Osteocyte (in vitro differentiated cells): Measurements from ENCODE around the gene TJP1. TPM values are rescaled to one million over a fixed set of nuclear protein-coding genes. Genes with fewer than 3 reads are reported as not detected.

Experiments used
- DNase-seq: peaks from one replicate; pipeline ENCODE4 v3.0.0; 2021; ENCODE audit warnings: mixed read lengths; ENCODE audit not compliant: unreplicated experiment; ENCODE audit errors: extremely low spot score
- H3K27ac Mint-ChIP-seq: one replicate; pipeline ENCODE4 v1.8.0; 2021; ENCODE audit warnings: mild to moderate bottlenecking, mixed read lengths; ENCODE audit not compliant: unreplicated experiment
- H3K27me3 Mint-ChIP-seq: one replicate; pipeline ENCODE4 v1.8.0; 2021; ENCODE audit warnings: mixed read lengths; ENCODE audit not compliant: unreplicated experiment
- H3K36me3 Mint-ChIP-seq: one replicate; pipeline ENCODE4 v1.8.0; 2021; ENCODE audit warnings: mixed read lengths; ENCODE audit not compliant: unreplicated experiment
- H3K4me1 Mint-ChIP-seq: one replicate; pipeline ENCODE4 v1.8.0; 2021; ENCODE audit warnings: mixed read lengths; ENCODE audit not compliant: unreplicated experiment
- H3K4me3 Mint-ChIP-seq: one replicate; pipeline ENCODE4 v1.8.0; 2021; ENCODE audit warnings: mild to moderate bottlenecking, moderate library complexity, mixed read lengths; ENCODE audit not compliant: unreplicated experiment
- H3K9me3 Mint-ChIP-seq: one replicate; pipeline ENCODE4 v1.8.0; 2021; ENCODE audit warnings: mixed read lengths; ENCODE audit not compliant: unreplicated experiment
- CTCF ChIP-seq: fragments of 200-600 bp; sonication (generic); IDR thresholded peaks from 2 replicates; pipeline ENCODE4 v1.5.0; 2021; ENCODE audit warnings: antibody characterized with exemption, mild to moderate bottlenecking, moderate library complexity
- total RNA-seq: library from RNA; stranded (reverse); gene quantifications from 2 replicates; pipeline ENCODE4 v1.2.1, GENCODE V29; 2021

TJP1 gene
- total RNA-seq, 1 donor from 2014 or later, result 113 TPM

GRCh38 chr15:29825227-29825626 is 3.0 kb upstream of the TJP1 start:
- H3K9me3 Mint-ChIP-seq, result no peaks in the 10 kb centered on the region
- H3K4me3 Mint-ChIP-seq, result no peak overlapping the region
- peak overlapping the region; percentile 29 for H3K27ac Mint-ChIP-seq
- peaks cover 30% of the 10 kb centered on the region for H3K4me1 Mint-ChIP-seq
- TF ChIP-seq CTCF, result no peak
- H3K27me3 Mint-ChIP-seq, result no peaks in the 10 kb centered on the region
- DNase-seq, result no peak
- H3K36me3 Mint-ChIP-seq, result no peaks in the 10 kb centered on the region

GRCh38 chr15:29822684-29823459 is 604 bp upstream of the TJP1 start:
- DNase-seq, result no peak
- H3K36me3 Mint-ChIP-seq, result no peaks in the 10 kb centered on the region
- H3K4me3 Mint-ChIP-seq, result peak overlapping the region; percentile 83
- no peaks in the 10 kb centered on the region for H3K9me3 Mint-ChIP-seq
- H3K4me1 Mint-ChIP-seq, result peaks cover 48% of the 10 kb centered on the region
- TF ChIP-seq CTCF, result no peak
- peak overlapping the region; percentile 91 for H3K27ac Mint-ChIP-seq
- H3K27me3 Mint-ChIP-seq, result no peaks in the 10 kb centered on the region

GRCh38 chr15:29821416-29822099 is 710 bp downstream of the TJP1 start:
- DNase-seq, result peak; percentile 89
- no peaks in the 10 kb centered on the region for H3K27me3 Mint-ChIP-seq
- peaks cover 47% of the 10 kb centered on the region for H3K4me1 Mint-ChIP-seq

GRCh38 chr15:29820394-29821154 is 1.7 kb downstream of the TJP1 start:
- DNase-seq, result no peak
- peak overlapping the region; percentile 86 for H3K4me3 Mint-ChIP-seq
- peak overlapping the region; percentile 80 for H3K27ac Mint-ChIP-seq
- peaks cover 9% of the 10 kb centered on the region for H3K9me3 Mint-ChIP-seq
- peaks cover 46% of the 10 kb centered on the region for H3K4me1 Mint-ChIP-seq
- TF ChIP-seq CTCF, result no peak
- H3K36me3 Mint-ChIP-seq, result peaks cover 11% of the 10 kb centered on the region
- H3K27me3 Mint-ChIP-seq, result no peaks in the 10 kb centered on the region

More at GRCh38 chr15:29821416-29822099, 710 bp downstream of the TJP1 start:
- Mint-ChIP-seq H3K9me3 (peaks cover 9% of the 10 kb centered on the region), H3K4me3 (peak overlapping the region; percentile 86), H3K36me3 (peaks cover 10% of the 10 kb centered on the region), H3K27ac (peak overlapping the region; percentile 84)
- TF ChIP-seq CTCF, result peak; percentile 29
